ENCODE results near the gene PALM3.

DNA sequence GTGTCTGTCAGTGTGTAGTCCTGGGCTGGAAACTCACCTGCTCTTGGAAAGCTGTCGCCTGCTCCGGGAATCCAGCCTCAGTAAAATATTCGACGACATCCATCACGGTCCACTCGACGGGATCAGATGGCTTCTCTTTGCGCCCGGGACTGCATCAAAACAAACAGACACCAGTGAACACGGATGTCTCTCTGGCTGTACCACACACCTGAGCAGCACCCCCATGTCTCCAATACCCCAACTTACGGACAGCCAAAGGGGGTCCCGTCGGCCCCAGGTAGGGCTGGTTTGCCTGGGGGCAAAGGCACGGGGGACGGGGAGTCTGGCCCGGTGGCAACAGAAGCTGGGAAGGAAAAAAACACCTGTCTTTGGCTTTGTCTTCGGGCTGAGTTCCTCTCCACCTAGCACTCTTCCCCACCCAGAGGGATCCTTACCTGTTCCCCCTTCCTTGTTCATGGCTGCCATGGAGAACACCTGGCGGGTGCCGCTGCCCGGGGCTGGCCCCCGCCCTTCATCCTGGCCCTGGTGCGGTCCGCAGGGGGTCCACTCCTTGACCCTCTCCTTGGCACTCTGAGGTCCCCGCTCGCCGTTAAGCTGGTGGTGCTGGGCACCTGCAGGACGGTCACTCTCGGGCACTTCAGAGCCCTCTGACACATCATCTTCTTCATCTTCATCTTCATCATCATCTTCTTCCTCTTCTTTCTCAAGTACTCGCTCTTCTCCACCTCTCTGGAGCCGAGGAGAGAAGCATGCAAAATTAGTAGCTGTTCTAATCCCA is 26.9 kb upstream of the PALM3 start:
- TF ChIP-seq POLR2AphosphoS5 (IDR thresholded peaks at IDR 0.05; ENCODE audit: low read depth, low read length) (no peak), EZH2phosphoT487 (IDR thresholded peaks at IDR 0.05; ENCODE audit: borderline replicate concordance) (no peak), ZNF274 (IDR thresholded peaks at IDR 0.05; ENCODE audit: low read depth, low read length) (no peak), CEBPB (IDR thresholded peaks at IDR 0.05; ENCODE audit: low read depth) (no peak), SP1 (IDR thresholded peaks at IDR 0.05; ENCODE audit: low read depth) (no peak), POLR2A (IDR thresholded peaks at IDR 0.05; ENCODE audit: borderline replicate concordance, extremely low read depth, insufficient read depth, insufficient read length) (no peak), ELF1 (IDR thresholded peaks at IDR 0.05; ENCODE audit: borderline replicate concordance, low read depth) (no peak), YY1 (IDR thresholded peaks at IDR 0.05; ENCODE audit: extremely low read depth, insufficient replicate concordance, low read depth, low read length) (no peak), EZH2 (IDR thresholded peaks at IDR 0.05) (no peak)
- TF ChIP-seq, protein P1, sequence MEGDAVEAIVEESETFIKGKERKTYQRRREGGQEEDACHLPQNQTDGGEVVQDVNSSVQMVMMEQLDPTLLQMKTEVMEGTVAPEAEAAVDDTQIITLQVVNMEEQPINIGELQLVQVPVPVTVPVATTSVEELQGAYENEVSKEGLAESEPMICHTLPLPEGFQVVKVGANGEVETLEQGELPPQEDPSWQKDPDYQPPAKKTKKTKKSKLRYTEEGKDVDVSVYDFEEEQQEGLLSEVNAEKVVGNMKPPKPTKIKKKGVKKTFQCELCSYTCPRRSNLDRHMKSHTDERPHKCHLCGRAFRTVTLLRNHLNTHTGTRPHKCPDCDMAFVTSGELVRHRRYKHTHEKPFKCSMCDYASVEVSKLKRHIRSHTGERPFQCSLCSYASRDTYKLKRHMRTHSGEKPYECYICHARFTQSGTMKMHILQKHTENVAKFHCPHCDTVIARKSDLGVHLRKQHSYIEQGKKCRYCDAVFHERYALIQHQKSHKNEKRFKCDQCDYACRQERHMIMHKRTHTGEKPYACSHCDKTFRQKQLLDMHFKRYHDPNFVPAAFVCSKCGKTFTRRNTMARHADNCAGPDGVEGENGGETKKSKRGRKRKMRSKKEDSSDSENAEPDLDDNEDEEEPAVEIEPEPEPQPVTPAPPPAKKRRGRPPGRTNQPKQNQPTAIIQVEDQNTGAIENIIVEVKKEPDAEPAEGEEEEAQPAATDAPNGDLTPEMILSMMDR (IDR thresholded peaks at IDR 0.05 in 2 of 3, conservative IDR thresholded peaks at IDR 0.05 in 1 of 3; ENCODE audit: borderline replicate concordance in 1 of 3, insufficient read depth in 1 of 3, low read depth in 2 of 3, low read length in 2 of 3), result no peak
- TF ChIP-seq, protein P2, sequence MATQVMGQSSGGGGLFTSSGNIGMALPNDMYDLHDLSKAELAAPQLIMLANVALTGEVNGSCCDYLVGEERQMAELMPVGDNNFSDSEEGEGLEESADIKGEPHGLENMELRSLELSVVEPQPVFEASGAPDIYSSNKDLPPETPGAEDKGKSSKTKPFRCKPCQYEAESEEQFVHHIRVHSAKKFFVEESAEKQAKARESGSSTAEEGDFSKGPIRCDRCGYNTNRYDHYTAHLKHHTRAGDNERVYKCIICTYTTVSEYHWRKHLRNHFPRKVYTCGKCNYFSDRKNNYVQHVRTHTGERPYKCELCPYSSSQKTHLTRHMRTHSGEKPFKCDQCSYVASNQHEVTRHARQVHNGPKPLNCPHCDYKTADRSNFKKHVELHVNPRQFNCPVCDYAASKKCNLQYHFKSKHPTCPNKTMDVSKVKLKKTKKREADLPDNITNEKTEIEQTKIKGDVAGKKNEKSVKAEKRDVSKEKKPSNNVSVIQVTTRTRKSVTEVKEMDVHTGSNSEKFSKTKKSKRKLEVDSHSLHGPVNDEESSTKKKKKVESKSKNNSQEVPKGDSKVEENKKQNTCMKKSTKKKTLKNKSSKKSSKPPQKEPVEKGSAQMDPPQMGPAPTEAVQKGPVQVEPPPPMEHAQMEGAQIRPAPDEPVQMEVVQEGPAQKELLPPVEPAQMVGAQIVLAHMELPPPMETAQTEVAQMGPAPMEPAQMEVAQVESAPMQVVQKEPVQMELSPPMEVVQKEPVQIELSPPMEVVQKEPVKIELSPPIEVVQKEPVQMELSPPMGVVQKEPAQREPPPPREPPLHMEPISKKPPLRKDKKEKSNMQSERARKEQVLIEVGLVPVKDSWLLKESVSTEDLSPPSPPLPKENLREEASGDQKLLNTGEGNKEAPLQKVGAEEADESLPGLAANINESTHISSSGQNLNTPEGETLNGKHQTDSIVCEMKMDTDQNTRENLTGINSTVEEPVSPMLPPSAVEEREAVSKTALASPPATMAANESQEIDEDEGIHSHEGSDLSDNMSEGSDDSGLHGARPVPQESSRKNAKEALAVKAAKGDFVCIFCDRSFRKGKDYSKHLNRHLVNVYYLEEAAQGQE (IDR thresholded peaks at IDR 0.05; ENCODE audit: low read depth), result no peak
- TF ChIP-seq, protein P3, sequence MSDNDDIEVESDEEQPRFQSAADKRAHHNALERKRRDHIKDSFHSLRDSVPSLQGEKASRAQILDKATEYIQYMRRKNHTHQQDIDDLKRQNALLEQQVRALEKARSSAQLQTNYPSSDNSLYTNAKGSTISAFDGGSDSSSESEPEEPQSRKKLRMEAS (IDR thresholded peaks at IDR 0.05), result no peak
- TF ChIP-seq, protein P4, sequence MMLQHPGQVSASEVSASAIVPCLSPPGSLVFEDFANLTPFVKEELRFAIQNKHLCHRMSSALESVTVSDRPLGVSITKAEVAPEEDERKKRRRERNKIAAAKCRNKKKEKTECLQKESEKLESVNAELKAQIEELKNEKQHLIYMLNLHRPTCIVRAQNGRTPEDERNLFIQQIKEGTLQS (IDR thresholded peaks at IDR 0.05), result no peak
- TF ChIP-seq, protein P5, sequence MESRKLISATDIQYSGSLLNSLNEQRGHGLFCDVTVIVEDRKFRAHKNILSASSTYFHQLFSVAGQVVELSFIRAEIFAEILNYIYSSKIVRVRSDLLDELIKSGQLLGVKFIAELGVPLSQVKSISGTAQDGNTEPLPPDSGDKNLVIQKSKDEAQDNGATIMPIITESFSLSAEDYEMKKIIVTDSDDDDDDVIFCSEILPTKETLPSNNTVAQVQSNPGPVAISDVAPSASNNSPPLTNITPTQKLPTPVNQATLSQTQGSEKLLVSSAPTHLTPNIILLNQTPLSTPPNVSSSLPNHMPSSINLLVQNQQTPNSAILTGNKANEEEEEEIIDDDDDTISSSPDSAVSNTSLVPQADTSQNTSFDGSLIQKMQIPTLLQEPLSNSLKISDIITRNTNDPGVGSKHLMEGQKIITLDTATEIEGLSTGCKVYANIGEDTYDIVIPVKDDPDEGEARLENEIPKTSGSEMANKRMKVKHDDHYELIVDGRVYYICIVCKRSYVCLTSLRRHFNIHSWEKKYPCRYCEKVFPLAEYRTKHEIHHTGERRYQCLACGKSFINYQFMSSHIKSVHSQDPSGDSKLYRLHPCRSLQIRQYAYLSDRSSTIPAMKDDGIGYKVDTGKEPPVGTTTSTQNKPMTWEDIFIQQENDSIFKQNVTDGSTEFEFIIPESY (IDR thresholded peaks at IDR 0.05; ENCODE audit: extremely low read depth, insufficient replicate concordance, low read length), result no peak

Data from HCT116 (cell line).